Vagina (tissue), 2 donors: ENCODE data around the gene MARK2. TPM values are rescaled to one million over a fixed set of nuclear protein-coding genes. Genes with fewer than 3 reads are reported as not detected.

Experiments used
- DNase-seq, 2 donors: peaks; one replicate each; pipeline ENCODE4 v3.0.0-alpha.2; 2017; ENCODE audit errors: extremely low spot score in 2 of 2
- H3K27ac ChIP-seq: fragments of 200-600 bp; sonication (generic); one replicate; pipeline ENCODE4 v1.5.1; 2019
- H3K27me3 ChIP-seq: fragments of 200-600 bp; sonication (generic); one replicate; pipeline ENCODE4 v1.5.1; 2019
- H3K36me3 ChIP-seq, 2 donors: fragments of 200-600 bp; sonication (generic); one replicate each; pipeline ENCODE4 v1.5.1; 2017 to 2019
- H3K4me1 ChIP-seq: fragments of 200-600 bp; sonication (generic); one replicate; pipeline ENCODE4 v1.5.1; 2019
- H3K4me3 ChIP-seq, 2 donors: fragments of 200-600 bp; sonication (generic); 1 replicate in 1 of 2; 2 replicates in 1 of 2; pipeline ENCODE4 v1.5.1; 2016 to 2019
- H3K9me3 ChIP-seq: fragments of 200-600 bp; sonication (generic); one replicate; pipeline ENCODE4 v1.5.1; 2019
- CTCF ChIP-seq, 3 experiments: fragments of 450-650 bp in 2 of 3; fragments of 200-600 bp in 1 of 3; sonication (generic) in 1 of 3; IDR thresholded peaks; one replicate each; pipeline ENCODE4 v1.5.1; 2017 to 2019; ENCODE audit warnings: antibody characterized with exemption in 3 of 3, mild to moderate bottlenecking in 2 of 3, moderate library complexity in 2 of 3
- POLR2A ChIP-seq, 2 donors: fragments of 450-650 bp; IDR thresholded peaks; one replicate each; pipeline ENCODE4 v1.6.1; 2017; ENCODE audit warnings: antibody characterized with exemption in 2 of 2, mild to moderate bottlenecking in 2 of 2, moderate library complexity in 2 of 2
- POLR2AphosphoS5 ChIP-seq, 2 donors: sonication (generic); formaldehyde crosslinking; IDR thresholded peaks; one replicate each; pipeline ENCODE4 v1.9.0; 2017; ENCODE audit warnings: antibody characterized with exemption in 2 of 2, mild to moderate bottlenecking in 2 of 2, low read depth in 1 of 2; ENCODE audit not compliant: insufficient read depth in 1 of 2
- intact Hi-C: fragments of 100-400 bp; cut with DNase I; formaldehyde crosslinking; loops from one replicate; pipeline ENCODE4 v1.15.1; 2023
- total RNA-seq: library from RNA; depleted of rRNA; stranded (reverse); fragments of >200 nt; gene quantifications from one replicate; pipeline ENCODE4 v1.2.3, GENCODE V29; 2016

Gene MARK2
- total RNA-seq, 1 donor from 2014 or later = 35.6 TPM

GRCh38 chr11:63909591-63910506 is 70.9 kb downstream of the MARK2 start:
- intact Hi-C loops = no loop called here
- peaks cover 0 to 31% of the 10 kb centered on the region in 2 donors for H3K36me3 ChIP-seq
- DNase-seq = no peak
- no peaks in the 10 kb centered on the region for H3K27me3 ChIP-seq
- H3K4me3 ChIP-seq = no peak overlapping the region
- no peak overlapping the region for H3K27ac ChIP-seq
- H3K4me1 ChIP-seq = peaks cover 38% of the 10 kb centered on the region
- no peaks in the 10 kb centered on the region for H3K9me3 ChIP-seq
- TF ChIP-seq CTCF (IDR thresholded peaks at IDR 0.05) (no peak), POLR2AphosphoS5 (IDR thresholded peaks at IDR 0.05; ENCODE audit: insufficient read depth in 1 of 2, low read depth in 1 of 2) (peak in 1 of 2 donors; percentile 12)

GRCh38 chr11:63910675-63911074 is 71.8 kb downstream of the MARK2 start:
- Histone ChIP-seq H3K36me3 (peaks cover 0 to 23% of the 10 kb centered on the region in 2 donors), H3K4me3 (no peak overlapping the region), H3K27ac (no peak overlapping the region), H3K9me3 (no peaks in the 10 kb centered on the region), H3K27me3 (no peaks in the 10 kb centered on the region), H3K4me1 (peaks cover 38% of the 10 kb centered on the region)
- intact Hi-C loops = no loop called here
- no peak for DNase-seq
- TF ChIP-seq CTCF (IDR thresholded peaks at IDR 0.05) (no peak), POLR2AphosphoS5 (IDR thresholded peaks at IDR 0.05; ENCODE audit: insufficient read depth in 1 of 2, low read depth in 1 of 2) (no peak), POLR2A (IDR thresholded peaks at IDR 0.05) (no peak)

- Histone ChIP-seq H3K9me3 (no peaks in the 10 kb centered on the region), H3K27ac (no peak overlapping the region), H3K4me1 (peaks cover 45% of the 10 kb centered on the region), H3K4me3 (no peak overlapping the region), H3K36me3 (peaks cover 0 to 18% of the 10 kb centered on the region in 2 donors), H3K27me3 (no peaks in the 10 kb centered on the region)
- TF ChIP-seq POLR2AphosphoS5 (IDR thresholded peaks at IDR 0.05; ENCODE audit: insufficient read depth in 1 of 2, low read depth in 1 of 2) (no peak), CTCF (IDR thresholded peaks at IDR 0.05) (no peak), POLR2A (IDR thresholded peaks at IDR 0.05) (no peak)
- intact Hi-C loops = no loop called here
- DNase-seq = no peak
These were observed 72.5 kb downstream of the MARK2 start for GRCh38 chr11:63911440-63911839.

- no peak for DNase-seq
- Histone ChIP-seq H3K27ac (no peak overlapping the region), H3K36me3 (peaks cover 0 to 16% of the 10 kb centered on the region in 2 donors), H3K27me3 (no peaks in the 10 kb centered on the region), H3K4me3 (no peak overlapping the region), H3K4me1 (peaks cover 47% of the 10 kb centered on the region), H3K9me3 (no peaks in the 10 kb centered on the region)
- TF ChIP-seq POLR2A (IDR thresholded peaks at IDR 0.05) = no peak
- TF ChIP-seq CTCF (IDR thresholded peaks at IDR 0.05) = no peak
- no peak for TF ChIP-seq POLR2AphosphoS5 (IDR thresholded peaks at IDR 0.05; ENCODE audit: insufficient read depth in 1 of 2, low read depth in 1 of 2)
- intact Hi-C loops = no loop called here
These were observed 73.0 kb downstream of the MARK2 start for GRCh38 chr11:63911876-63912275.

- H3K27me3 ChIP-seq = no peaks in the 10 kb centered on the region
- H3K9me3 ChIP-seq = no peaks in the 10 kb centered on the region
- intact Hi-C loops = no loop called here
- no peak overlapping the region for H3K27ac ChIP-seq
- H3K36me3 ChIP-seq = peaks cover 0 to 8% of the 10 kb centered on the region in 2 donors
- H3K4me3 ChIP-seq = no peak overlapping the region
- no peak for DNase-seq
- peaks cover 46% of the 10 kb centered on the region for H3K4me1 ChIP-seq
- no peak for TF ChIP-seq POLR2A (IDR thresholded peaks at IDR 0.05)
These were observed 73.8 kb downstream of the MARK2 start for GRCh38 chr11:63912678-63913077.
